Pons (tissue), 1 donor: ENCODE results near the gene CATSPER3.

Experiments
- DNase-seq: peaks from one replicate; pipeline ENCODE4 v3.0.0-alpha.2; 2016; ENCODE audit warnings: low spot score

The CATSPER3 gene

DNA sequence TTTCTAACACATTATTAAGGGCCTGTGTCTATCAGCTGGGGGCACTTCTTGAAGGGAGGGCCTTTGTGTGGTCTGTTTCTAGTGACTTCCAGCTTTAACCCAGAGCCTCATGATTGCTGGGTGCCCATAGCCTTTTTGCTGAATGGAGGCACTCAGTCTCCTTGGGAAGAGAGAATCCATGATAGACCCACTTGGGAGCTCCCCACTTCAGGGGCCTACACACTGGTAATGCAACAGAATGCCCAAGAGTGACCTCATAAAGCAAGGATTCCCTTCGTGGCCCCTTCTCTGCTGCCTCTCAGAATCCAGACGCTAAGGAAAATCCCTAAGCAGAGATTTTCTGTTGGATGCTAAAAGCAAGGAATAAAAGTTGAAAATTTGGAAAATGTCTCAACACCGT lies at the start of gene CATSPER3:
CATSPER3 (plus strand) TSS at position 301 of the 400 bp plus-strand sequence; CDS start at position 386, 85 bp downstream.
- DNase-seq = no peak

- DNase-seq = no peak
Observed at GRCh38 chr5:134918861-134919260, 48.8 kb upstream of the CATSPER3 start.

DNA sequence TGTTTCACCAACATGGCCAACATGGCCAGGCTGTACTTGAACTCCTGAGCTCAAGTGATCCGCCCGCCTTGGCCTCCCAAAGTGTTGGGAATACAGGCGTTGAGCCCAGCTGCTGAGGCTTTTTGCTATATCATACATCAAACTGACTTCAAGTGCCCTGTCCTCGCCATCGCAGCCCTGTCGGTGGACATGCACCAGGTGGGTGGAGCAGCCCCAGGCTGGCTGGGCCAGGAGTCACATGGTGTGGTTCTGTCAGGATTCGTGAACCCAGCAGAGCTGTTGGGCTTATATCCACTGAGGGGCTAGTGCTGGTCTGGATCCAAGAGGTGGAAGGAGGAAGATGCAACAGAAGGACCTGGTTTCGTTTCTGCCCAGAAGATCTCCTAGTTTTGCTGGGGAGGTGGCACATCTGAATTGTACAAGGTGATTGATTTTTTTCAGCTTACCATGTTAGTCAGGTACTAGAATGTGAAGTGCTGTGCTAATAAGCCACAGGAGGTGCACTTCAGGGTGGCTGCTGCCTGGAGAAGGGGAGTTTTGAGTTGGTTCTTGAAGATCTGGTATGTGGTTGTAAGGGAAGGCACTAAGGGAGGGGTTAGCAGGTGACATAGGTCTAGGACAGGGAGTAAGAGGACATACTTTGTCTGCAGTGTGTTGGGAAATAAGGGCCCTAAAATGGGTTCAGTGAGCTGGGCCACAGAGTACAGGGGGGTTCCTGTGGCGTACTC lies 46.7 kb upstream of the CATSPER3 start:
- no peak for DNase-seq

DNA sequence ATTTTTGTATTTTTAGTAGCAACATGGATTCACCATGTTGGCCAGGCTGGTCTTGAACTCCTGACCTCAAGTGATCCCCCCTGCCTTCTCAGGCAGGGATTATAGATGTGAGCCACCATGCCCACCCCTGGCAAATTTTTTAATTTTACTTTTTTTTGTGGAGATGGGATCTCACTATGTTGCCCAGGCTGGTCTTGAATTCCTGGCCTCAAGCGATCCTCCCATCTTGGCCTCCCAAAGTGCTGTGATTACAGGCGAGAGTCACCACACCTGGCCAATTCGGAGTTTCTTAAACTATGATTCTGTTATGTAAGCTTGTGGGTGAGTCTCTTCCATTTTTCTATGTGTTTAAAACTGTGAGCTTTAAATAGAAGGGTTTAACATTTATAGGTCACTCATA lies 35.2 kb upstream of the CATSPER3 start:
- no peak for DNase-seq

GRCh38 chr5:134934202-134934601 lies 33.5 kb upstream of the CATSPER3 start:
- DNase-seq = no peak

DNA sequence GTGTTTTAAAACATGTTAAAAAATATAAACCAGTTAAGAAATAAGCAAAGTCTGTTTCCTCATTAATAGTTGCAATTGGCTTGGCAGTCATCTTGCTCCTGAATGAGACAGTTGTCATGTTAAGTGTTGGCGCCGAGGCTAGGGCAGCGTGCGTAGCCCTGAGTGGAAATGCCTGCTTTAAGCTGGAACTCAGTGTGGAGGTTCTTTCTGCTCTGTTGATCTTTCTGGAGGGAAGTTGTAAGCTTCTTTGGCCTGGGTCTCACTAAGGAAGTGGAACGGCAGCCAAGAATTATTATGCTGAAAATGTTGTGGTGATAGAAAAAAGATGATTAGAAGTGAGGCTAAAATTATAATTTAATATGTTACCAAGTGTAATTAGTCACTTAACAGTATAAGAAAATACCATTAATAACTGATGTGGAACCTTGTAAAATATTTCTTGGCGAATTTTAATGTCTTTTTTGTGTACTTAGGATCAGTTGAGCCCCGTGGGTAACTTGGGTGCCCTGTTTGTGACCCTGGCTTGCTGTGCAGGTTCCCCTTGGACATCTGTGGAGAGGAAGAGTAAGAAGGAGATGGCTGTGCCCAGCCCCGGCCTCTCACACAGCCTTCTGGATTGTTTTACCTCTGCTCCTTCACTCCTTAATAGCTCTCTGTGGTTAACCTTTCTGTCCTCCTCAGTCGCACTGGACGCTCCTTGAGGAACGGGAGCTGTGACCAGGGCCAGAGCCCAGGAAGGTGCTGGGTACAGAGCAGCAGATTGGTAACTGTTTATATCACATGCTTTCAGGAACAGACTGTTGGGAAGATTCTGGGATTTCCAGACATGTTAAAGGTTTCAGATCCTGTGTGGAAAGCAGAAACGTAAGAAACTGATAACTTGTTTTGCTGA lies 31.8 kb upstream of the CATSPER3 start:
- DNase-seq = no peak

DNA sequence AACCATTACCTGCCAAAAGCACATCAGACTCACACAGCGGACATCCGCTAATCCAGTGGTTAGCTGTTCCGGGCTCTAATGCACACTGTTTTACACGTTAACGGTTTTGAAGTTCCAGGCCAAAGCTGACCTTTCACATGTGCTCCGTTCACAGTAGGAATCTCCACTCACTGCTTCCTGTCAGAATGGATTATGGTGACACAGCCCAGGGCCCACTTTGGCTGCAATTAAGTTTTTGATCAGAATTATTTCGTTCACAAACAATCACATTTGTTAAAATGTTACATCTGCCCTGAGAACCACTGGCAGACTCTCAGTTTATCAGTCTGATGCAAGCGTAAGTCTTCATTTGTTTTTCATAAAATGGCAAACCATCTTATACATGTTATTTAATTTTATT lies 30.2 kb upstream of the CATSPER3 start:
- DNase-seq = no peak

GRCh38 chr5:134938030-134938429 lies 29.7 kb upstream of the CATSPER3 start:
- no peak for DNase-seq

DNA sequence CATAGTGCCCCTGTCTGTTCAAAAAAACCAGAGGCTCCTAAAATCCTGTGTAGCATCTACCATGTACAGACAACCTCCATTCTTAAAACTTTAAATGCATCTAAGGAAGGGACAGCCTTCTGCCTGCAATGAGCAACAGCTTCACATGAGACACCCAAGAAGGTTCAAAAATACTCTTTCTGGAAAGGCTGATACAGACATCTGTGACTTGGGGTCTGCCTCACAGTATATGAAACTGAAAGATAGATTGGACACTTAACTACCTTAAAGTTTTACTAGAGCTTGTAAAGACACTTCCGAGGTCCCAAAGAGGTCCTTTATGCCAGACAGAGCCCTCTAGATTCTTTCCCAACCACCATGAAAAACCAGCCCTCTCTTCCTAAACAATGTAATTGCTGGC lies 28.2 kb upstream of the CATSPER3 start:
- no peak for DNase-seq

DNA sequence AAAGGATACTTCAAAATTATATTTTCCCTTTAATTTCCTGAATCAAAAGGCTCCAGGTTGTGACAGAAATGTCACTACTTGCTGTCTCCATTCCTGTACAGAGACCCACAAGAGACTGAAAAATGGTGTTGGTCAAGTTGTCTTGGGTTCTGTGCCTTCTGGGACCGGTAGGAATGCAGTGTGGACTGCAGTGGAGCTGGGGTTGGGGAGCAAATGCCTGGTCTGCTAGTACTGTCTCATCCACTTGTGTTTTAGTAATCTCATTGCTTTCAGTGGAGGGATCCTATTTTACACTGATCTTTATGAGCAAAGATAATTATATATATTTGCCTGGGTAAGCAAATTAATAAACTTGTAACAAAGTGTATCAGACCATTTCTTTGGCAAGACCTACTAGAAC lies 24.2 kb upstream of the CATSPER3 start:
- DNase-seq = no peak

DNA sequence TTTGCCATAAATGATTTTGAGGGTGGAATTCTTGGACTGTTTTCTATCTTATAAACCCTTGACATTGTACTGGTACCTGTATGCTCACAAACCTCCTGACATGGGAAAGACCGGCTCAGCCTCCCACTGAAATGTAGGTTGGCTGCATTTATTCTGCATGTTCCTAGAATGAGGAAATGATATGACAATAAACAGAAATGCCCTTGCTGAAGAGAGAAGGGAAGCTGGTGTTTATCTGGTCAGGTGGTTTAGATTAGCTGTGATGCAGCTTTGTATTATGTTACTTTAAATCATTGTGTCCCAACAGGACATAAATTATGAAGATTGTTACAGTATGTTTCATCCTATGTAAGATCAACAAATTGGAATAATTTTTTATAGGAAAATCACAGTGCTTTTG lies 23.1 kb upstream of the CATSPER3 start:
- no peak for DNase-seq

GRCh38 chr5:134945041-134945440 lies 22.7 kb upstream of the CATSPER3 start:
- DNase-seq = no peak

DNA sequence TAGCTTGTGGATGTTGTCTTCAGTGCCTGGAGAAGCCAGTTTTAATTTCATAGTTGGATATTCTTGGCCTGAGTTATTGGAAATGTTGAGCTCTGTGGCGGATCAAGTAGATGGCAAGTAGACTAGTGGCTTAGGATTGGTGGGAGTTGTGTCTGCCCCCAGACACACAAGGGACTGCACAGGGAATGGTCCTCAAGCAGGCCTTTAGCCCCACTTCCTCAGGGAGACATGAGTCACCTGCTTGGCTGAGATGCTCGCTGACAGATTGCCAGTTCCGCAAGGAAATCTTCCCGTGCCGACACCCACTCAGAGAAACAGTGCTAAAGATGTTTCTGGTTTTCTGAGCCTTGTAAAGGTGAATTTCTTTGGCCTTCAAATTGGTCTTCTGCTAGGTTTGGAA lies 18.8 kb upstream of the CATSPER3 start:
- no peak for DNase-seq

GRCh38 chr5:134949316-134949715 lies 18.4 kb upstream of the CATSPER3 start:
- DNase-seq = no peak

DNA sequence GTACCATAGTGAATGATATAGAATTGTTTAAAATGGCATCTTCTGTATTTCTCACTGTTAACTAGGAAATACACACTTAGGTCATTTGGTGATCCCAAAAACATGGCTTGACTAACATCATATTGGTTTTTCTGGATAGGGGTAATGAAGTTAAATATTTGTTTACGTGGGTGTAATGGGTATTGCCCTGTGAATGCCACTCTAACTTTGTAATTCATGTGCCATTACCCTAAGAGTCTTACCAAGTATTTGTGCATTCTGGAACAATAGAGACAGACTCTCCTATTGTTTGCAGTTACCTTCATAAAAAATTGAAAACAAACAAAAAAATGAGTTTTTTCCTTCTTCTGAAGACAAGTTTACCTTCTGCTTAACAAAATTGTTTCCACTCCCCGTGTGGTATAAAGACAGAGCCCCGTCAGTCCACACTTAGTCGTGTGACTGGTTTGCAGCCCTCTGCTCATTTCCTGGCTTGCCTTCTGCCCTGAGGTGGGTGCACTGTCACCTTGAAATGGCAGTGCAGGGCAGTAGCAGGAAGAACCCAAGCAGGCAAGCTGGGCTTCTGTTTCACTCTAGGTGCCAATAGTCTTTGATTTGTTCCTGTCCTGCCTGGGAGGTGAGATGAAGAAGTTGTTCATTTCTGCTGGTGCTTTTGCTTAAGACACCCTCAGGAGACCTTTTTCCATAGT lies 9.6 kb upstream of the CATSPER3 start:
- DNase-seq = no peak

- DNase-seq = no peak
Observed at GRCh38 chr5:134958755-134959154, 9.0 kb upstream of the CATSPER3 start.

- no peak for DNase-seq
Observed at GRCh38 chr5:134963098-134963497, 4.6 kb upstream of the CATSPER3 start.

DNA sequence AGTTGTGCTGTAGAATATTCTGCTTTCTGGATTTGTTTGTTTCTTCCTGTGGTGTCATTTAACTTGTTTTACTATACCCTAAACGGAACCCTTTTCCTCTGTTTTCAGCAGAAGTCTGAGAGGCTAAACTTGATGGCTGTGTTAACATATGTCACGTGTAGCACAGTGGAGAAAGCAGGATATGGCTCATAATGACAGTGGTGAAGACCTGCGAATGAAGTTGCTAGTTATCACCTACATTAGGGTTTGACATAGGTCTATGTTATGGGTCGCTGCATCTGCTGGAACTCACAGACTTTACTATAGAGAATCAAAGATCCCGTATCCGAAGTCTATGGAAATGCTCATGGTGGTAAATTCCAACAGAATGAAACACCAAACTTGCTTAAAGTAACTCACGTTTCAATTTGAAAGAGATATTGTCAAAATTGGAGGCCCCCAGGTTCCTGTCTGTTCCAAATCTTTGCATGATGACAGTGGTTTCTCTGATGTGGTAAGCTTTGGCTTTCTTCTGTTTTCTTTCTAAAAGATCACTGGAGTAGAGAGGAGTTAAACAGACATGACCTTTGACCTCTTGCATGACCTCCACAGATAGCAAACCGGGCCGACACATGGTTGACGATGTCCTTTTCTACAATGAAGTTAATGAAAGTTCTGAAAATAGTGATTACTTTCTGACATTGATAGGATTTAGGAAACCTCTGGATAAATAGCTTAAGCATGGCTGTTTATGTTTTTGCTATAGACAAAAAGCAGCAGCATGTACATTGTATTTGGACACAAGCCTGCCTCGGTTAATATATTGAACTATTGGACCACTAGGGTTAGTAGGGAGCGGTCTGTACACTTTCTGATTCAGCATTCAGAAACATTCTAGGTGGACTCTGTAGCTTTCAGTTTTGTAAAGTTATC lies 3.1 kb upstream of the CATSPER3 start:
- DNase-seq = no peak

GRCh38 chr5:134965271-134965825 lies 2.4 kb upstream of the CATSPER3 start:
- DNase-seq = no peak

DNA sequence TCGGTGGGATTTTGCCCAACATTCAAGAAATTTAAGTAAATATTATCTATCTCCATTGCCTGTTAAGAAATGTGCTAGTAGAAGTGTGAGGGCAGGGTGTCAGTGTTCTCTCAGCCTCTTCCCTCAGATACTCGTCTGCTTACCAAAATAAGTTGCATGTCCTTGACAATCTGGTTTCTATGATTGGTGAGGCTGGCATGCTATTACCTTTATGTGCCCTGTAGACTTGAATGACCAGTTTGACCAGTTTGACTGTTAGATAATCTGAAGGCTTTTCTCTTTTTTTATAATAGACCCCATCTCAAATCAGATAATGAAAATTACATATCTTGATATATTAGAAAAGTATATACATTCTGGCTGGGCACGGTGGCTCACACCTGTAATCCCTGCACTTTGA lies 348 bp downstream of the CATSPER3 start:
- DNase-seq = no peak

- DNase-seq = no peak
Observed at GRCh38 chr5:134969166-134969565, 1.5 kb downstream of the CATSPER3 start.
